GM12878 (cell line): ENCODE data around the gene SLC4A9. TPM values are rescaled to one million over a fixed set of nuclear protein-coding genes. Genes with fewer than 3 reads are reported as not detected.

Source experiments
- CBX3 ChIP-seq: fragments of 200-600 bp; sonication (generic); IDR thresholded peaks from 2 replicates; pipeline ENCODE4 v1.6.1; 2016; ENCODE audit warnings: low read depth, borderline replicate concordance
- CREM ChIP-seq: IDR thresholded peaks from 2 replicates; pipeline ENCODE4 v1.6.1; 2014; ENCODE audit warnings: antibody characterized with exemption, low read depth
- KLF5 ChIP-seq: fragments of 450-650 bp; IDR thresholded peaks from 2 replicates; pipeline ENCODE4 v1.6.1; 2014; ENCODE audit warnings: mild to moderate bottlenecking; ENCODE audit not compliant: partially characterized antibody
- MEF2B ChIP-seq: fragments of 450-650 bp; IDR thresholded peaks from 2 replicates; pipeline ENCODE4 v1.6.1; 2018; ENCODE audit warnings: mild to moderate bottlenecking, moderate library complexity; ENCODE audit not compliant: partially characterized antibody, poor library complexity, severe bottlenecking
- RCOR1 ChIP-seq: conservative IDR thresholded peaks from 2 replicates; pipeline ENCODE4 v1.6.1; 2012; ENCODE audit warnings: low read depth, low read length, improper control_type of control experiment
- RFX5 ChIP-seq: IDR thresholded peaks from 2 replicates; pipeline ENCODE4 v1.6.1; 2011; ENCODE audit warnings: low read depth, low read length, improper control_type of control experiment
- SIX5 ChIP-seq: IDR thresholded peaks from 2 replicates; pipeline ENCODE4 v1.6.1; 2011; ENCODE audit warnings: mild to moderate bottlenecking, low read depth, low read length, moderate library complexity; ENCODE audit not compliant: severe bottlenecking
- SKIL ChIP-seq: fragments of 450-650 bp; IDR thresholded peaks from 2 replicates; pipeline ENCODE4 v1.6.1; 2017; ENCODE audit warnings: mild to moderate bottlenecking, low read depth, inconsistent platforms; ENCODE audit not compliant: poor library complexity, severe bottlenecking
- SMAD5 ChIP-seq: IDR thresholded peaks from 2 replicates; pipeline ENCODE4 v1.6.1; 2016; ENCODE audit warnings: antibody characterized with exemption, low read depth
- SMC3 ChIP-seq: IDR thresholded peaks from 2 replicates; pipeline ENCODE4 v1.6.1; 2011; ENCODE audit warnings: low read length, improper control_type of control experiment, borderline replicate concordance
- TBL1XR1 ChIP-seq: IDR thresholded peaks from 2 replicates; pipeline ENCODE4 v1.6.1; 2012; ENCODE audit warnings: low read depth, low read length, improper control_type of control experiment
- ZNF274 ChIP-seq: IDR thresholded peaks from one replicate; pipeline ENCODE4 v1.8.0; 2011; ENCODE audit not compliant: insufficient read length, insufficient read depth
- ZNF622 ChIP-seq: fragments of 450-650 bp; IDR thresholded peaks from 2 replicates; pipeline ENCODE4 v1.6.1; 2017; ENCODE audit warnings: mild to moderate bottlenecking, inconsistent platforms
- ZSCAN29 ChIP-seq: fragments of 450-650 bp; IDR thresholded peaks from 2 replicates; pipeline ENCODE4 v1.6.1; 2017; ENCODE audit warnings: mild to moderate bottlenecking, moderate library complexity
- polyA plus RNA-seq, 11 experiments: library from polyadenylated mRNA; depleted of rRNA in 4 of 11; unstranded in 6 of 11; stranded (reverse) in 5 of 11; fragments of >200 nt; fragmentation: Nextera tagmentation in 4 of 11; fragmentation: Illumina TruSeq in 1 of 11; extraction: Ambion mirVana in 4 of 11; extraction: Trizol in 1 of 11; gene quantifications; 1 replicate in 1 of 11; 2 replicates in 10 of 11; pipeline versions ENCODE4 v1.2.1 to v1.2.3, GENCODE V29; 2011 to 2016; ENCODE audit warnings: inconsistent platforms in 2 of 11, missing spikeins in 2 of 11, low read depth in 1 of 11
- total RNA-seq, 4 experiments: library from RNA; depleted of rRNA in 3 of 4; stranded (reverse); fragments of >200 nt in 3 of 4; fragmentation: Illumina TruSeq in 1 of 4; extraction: Trizol in 1 of 4; gene quantifications; 2 replicates each; pipeline versions ENCODE4 v1.2.1 to v1.2.3, GENCODE V29; 2013 to 2021
- TF ChIP-seq, protein P1 (sequence below): fragments of 450-650 bp; IDR thresholded peaks from 2 replicates; pipeline ENCODE4 v1.6.1; 2017; ENCODE audit warnings: low read depth, mild to moderate bottlenecking, moderate library complexity
- TF ChIP-seq, protein P2 (sequence below): fragments of 450-650 bp; formaldehyde crosslinking; IDR thresholded peaks from 2 replicates; pipeline ENCODE4 v1.4.0; 2020; ENCODE audit warnings: mild to moderate bottlenecking, moderate library complexity
- TF ChIP-seq, protein P3 (sequence below): fragments of 450-650 bp; IDR thresholded peaks from 2 replicates; pipeline ENCODE4 v1.6.1; 2016; ENCODE audit warnings: mild to moderate bottlenecking, moderate library complexity, borderline replicate concordance

Gene SLC4A9
- total and polyA plus RNA-seq, 10 of the 15 experiments (the other 5 are each of a cell fraction or from before 2014, with no cell fraction given): 0.03 to 0.05 (median 0.05) TPM; not detected in 7

DNA sequence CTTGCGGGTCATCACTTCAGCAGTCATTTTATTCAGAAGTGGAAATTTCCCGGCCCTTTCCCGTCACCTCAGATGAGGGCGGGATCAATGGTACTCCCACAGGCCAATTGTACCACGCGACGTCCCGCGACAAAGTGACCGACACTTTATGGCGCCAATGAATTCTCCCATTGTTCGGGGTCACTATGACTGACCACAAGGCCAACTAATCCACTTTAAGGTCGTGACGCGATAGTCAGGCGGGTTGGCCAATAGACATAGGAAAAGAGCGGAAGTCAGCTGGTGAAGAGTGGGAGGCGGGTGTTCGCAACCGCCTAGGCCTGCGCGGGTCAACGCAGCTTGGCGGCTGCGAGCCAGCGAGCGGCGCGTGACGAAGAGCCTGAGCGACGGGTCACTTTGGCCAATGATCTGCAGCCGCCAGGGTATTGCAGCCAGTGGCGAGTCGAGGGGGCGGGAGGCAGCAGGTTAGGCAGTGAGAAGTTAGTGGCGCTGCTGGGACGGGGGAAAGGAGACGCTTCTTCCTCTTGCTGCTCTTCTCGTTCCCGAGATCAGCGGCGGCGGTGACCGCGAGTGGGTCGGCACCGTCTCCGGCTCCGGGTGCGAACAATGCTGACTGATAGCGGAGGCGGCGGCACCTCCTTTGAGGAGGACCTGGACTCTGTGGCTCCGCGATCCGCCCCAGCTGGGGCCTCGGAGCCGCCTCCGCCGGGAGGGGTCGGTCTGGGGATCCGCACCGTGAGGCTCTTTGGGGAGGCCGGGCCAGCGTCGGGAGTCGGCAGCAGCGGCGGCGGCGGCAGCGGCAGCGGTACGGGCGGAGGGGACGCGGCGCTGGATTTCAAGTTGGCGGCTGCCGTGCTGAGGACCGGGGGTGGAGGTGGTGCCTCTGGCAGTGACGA is 41.6 kb downstream of the SLC4A9 start, which contains the start of gene ANKHD1 (continued):
- peak; percentile 99 for TF ChIP-seq SKIL
- TF ChIP-seq ZNF622: peak; percentile 97
- TF ChIP-seq CREM: peak; percentile 97
- TF ChIP-seq, protein P1, sequence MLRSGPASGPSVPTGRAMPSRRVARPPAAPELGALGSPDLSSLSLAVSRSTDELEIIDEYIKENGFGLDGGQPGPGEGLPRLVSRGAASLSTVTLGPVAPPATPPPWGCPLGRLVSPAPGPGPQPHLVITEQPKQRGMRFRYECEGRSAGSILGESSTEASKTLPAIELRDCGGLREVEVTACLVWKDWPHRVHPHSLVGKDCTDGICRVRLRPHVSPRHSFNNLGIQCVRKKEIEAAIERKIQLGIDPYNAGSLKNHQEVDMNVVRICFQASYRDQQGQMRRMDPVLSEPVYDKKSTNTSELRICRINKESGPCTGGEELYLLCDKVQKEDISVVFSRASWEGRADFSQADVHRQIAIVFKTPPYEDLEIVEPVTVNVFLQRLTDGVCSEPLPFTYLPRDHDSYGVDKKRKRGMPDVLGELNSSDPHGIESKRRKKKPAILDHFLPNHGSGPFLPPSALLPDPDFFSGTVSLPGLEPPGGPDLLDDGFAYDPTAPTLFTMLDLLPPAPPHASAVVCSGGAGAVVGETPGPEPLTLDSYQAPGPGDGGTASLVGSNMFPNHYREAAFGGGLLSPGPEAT: peak; percentile 25; the same call in 1 of the 2 replicates
- TF ChIP-seq, protein P2, sequence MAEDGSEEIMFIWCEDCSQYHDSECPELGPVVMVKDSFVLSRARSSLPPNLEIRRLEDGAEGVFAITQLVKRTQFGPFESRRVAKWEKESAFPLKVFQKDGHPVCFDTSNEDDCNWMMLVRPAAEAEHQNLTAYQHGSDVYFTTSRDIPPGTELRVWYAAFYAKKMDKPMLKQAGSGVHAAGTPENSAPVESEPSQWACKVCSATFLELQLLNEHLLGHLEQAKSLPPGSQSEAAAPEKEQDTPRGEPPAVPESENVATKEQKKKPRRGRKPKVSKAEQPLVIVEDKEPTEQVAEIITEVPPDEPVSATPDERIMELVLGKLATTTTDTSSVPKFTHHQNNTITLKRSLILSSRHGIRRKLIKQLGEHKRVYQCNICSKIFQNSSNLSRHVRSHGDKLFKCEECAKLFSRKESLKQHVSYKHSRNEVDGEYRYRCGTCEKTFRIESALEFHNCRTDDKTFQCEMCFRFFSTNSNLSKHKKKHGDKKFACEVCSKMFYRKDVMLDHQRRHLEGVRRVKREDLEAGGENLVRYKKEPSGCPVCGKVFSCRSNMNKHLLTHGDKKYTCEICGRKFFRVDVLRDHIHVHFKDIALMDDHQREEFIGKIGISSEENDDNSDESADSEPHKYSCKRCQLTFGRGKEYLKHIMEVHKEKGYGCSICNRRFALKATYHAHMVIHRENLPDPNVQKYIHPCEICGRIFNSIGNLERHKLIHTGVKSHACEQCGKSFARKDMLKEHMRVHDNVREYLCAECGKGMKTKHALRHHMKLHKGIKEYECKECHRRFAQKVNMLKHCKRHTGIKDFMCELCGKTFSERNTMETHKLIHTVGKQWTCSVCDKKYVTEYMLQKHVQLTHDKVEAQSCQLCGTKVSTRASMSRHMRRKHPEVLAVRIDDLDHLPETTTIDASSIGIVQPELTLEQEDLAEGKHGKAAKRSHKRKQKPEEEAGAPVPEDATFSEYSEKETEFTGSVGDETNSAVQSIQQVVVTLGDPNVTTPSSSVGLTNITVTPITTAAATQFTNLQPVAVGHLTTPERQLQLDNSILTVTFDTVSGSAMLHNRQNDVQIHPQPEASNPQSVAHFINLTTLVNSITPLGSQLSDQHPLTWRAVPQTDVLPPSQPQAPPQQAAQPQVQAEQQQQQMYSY (CRISPR knock-in tag): no peak
- peak; percentile 69; the same call in 1 of the 2 replicates for TF ChIP-seq SMAD5
- no peak for TF ChIP-seq CBX3
- TF ChIP-seq RCOR1: 0 out of 2 replicates have a peak, but pooled peaks have one; percentile 33
- no peak for TF ChIP-seq TBL1XR1
- TF ChIP-seq SIX5: peak; percentile 11
- no peak for TF ChIP-seq SMC3
- TF ChIP-seq ZNF274: no peak
- TF ChIP-seq ZSCAN29: no peak
- TF ChIP-seq RFX5: peak; percentile 47; the same call in 1 of the 2 replicates
- peak; percentile 97 for TF ChIP-seq KLF5
- TF ChIP-seq, protein P3, sequence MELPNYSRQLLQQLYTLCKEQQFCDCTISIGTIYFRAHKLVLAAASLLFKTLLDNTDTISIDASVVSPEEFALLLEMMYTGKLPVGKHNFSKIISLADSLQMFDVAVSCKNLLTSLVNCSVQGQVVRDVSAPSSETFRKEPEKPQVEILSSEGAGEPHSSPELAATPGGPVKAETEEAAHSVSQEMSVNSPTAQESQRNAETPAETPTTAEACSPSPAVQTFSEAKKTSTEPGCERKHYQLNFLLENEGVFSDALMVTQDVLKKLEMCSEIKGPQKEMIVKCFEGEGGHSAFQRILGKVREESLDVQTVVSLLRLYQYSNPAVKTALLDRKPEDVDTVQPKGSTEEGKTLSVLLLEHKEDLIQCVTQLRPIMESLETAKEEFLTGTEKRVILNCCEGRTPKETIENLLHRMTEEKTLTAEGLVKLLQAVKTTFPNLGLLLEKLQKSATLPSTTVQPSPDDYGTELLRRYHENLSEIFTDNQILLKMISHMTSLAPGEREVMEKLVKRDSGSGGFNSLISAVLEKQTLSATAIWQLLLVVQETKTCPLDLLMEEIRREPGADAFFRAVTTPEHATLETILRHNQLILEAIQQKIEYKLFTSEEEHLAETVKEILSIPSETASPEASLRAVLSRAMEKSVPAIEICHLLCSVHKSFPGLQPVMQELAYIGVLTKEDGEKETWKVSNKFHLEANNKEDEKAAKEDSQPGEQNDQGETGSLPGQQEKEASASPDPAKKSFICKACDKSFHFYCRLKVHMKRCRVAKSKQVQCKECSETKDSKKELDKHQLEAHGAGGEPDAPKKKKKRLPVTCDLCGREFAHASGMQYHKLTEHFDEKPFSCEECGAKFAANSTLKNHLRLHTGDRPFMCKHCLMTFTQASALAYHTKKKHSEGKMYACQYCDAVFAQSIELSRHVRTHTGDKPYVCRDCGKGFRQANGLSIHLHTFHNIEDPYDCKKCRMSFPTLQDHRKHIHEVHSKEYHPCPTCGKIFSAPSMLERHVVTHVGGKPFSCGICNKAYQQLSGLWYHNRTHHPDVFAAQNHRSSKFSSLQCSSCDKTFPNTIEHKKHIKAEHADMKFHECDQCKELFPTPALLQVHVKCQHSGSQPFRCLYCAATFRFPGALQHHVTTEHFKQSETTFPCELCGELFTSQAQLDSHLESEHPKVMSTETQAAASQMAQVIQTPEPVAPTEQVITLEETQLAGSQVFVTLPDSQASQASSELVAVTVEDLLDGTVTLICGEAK: peak; percentile 97
- peak; percentile 15 for TF ChIP-seq MEF2B
